Measurements from ENCODE around the gene ZNF785. TPM values are rescaled to one million over a fixed set of nuclear protein-coding genes. Genes with fewer than 3 reads are reported as not detected.

The ZNF785 gene
- total and polyA plus RNA-seq, 2 donors: 7.5 to 15.7 TPM

- H3K4me3 ChIP-seq (ENCODE audit: low read depth, low read length): peak within 1 kb of the TSS; percentile 72
- peak within 1 kb of the TSS; percentile 89 for H3K27ac ChIP-seq (ENCODE audit: low read depth)
- DNase-seq (ENCODE audit: extremely low spot score): peak; percentile 83
- under 1% methylated on average over 70 of the region's 70 CpGs for WGBS
- peaks cover 4% of the 10 kb centered on the region for H3K4me1 ChIP-seq (ENCODE audit: insufficient read depth)
- no peaks in the 10 kb centered on the region for H3K36me3 ChIP-seq (ENCODE audit: insufficient read depth)
Observed at GRCh38 chr16:30534368-30535105, 51.0 kb downstream of the ZNF785 start, which contains the start of gene ZNF747. Gene ZNF747, minus strand, starts transcription at chr16:30534858. Its CDS starts 179 bp downstream, at chr16:30534679.

DNA sequence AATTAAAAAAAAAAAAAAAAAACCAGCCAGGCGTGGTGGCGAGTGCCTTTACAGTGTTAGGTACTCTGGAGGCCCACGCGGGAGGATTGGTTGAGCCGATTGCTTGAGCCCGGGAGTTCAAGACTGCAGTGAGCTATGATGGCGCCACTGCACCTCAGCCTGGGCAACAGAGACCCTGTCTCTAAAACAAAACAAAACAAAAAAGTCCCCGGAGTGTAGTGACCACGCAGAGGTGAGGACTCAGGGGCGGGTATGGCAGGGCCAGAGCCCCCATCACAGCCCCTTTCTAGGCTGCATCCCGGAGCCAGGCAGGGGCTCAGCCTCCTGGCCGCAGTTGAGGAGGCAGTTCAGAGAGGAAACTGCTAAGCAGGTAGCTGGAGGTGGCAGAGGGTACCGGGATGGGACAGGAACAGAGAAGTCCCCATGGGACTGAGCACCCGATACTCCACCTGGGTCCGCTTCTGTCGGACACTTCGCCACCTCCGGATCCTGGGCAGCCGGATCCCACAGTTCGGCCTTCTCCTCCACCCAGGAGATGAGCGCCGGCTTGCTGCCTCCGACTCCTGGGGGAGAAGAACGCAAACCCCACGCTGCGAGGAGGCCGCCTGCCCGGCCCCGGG, 51.6 kb downstream of the ZNF785 start:
- no peak for DNase-seq (ENCODE audit: extremely low spot score)
- peak overlapping the region; percentile 72 for H3K4me3 ChIP-seq (ENCODE audit: low read depth, low read length)
- peak overlapping the region; percentile 89 for H3K27ac ChIP-seq (ENCODE audit: low read depth)
- no peaks in the 10 kb centered on the region for H3K36me3 ChIP-seq (ENCODE audit: insufficient read depth)
- 17% methylated on average over 29 of the region's 29 CpGs for WGBS
- peaks cover 4% of the 10 kb centered on the region for H3K4me1 ChIP-seq (ENCODE audit: insufficient read depth)

GRCh38 chr16:30533146-30533522, 52.4 kb downstream of the ZNF785 start:
- DNase-seq (ENCODE audit: extremely low spot score): no peak
- peaks cover 4% of the 10 kb centered on the region for H3K4me1 ChIP-seq (ENCODE audit: insufficient read depth)
- no peak overlapping the region for H3K27ac ChIP-seq (ENCODE audit: low read depth)
- no peaks in the 10 kb centered on the region for H3K36me3 ChIP-seq (ENCODE audit: insufficient read depth)
- no peak overlapping the region for H3K4me3 ChIP-seq (ENCODE audit: low read depth, low read length)
- 69% methylated on average over 11 of the region's 11 CpGs for WGBS

GRCh38 chr16:30532285-30533145, 53.0 kb downstream of the ZNF785 start:
- 94% methylated on average over 57 of the region's 57 CpGs for WGBS
- no peak overlapping the region for H3K27ac ChIP-seq (ENCODE audit: low read depth)

More at GRCh38 chr16:30532285-30533145, 53.0 kb downstream of the ZNF785 start:
- H3K4me1 ChIP-seq (ENCODE audit: insufficient read depth): peaks cover 4% of the 10 kb centered on the region
- no peak for DNase-seq (ENCODE audit: extremely low spot score)
- H3K4me3 ChIP-seq (ENCODE audit: low read depth, low read length): no peak overlapping the region
- H3K36me3 ChIP-seq (ENCODE audit: insufficient read depth): no peaks in the 10 kb centered on the region

Small RNAs within 50 kb of the gene (small RNA-seq; reads per million reads assigned to genes)
- gene AC093249.1 (not detected), gene AC093249.4 (not detected)

Other genes starting within 250 kb of the ZNF785 start
- gene CD2BP2, start 230.4 kb downstream of the ZNF785 start, total RNA-seq: 20.0 TPM
- 50.2 TPM for gene CD2BP2, start 230.4 kb downstream of the ZNF785 start, polyA plus RNA-seq
- 18.9 TPM for gene TBC1D10B, start 215.2 kb downstream of the ZNF785 start, total RNA-seq
- gene TBC1D10B, start 215.2 kb downstream of the ZNF785 start, polyA plus RNA-seq: 29.5 TPM
- gene MYL11, start 210.9 kb downstream of the ZNF785 start, total RNA-seq: 165 TPM
- 1.4 TPM for gene MYL11, start 210.9 kb downstream of the ZNF785 start, polyA plus RNA-seq
- 0.37 TPM for gene SEPTIN1, start 203.1 kb downstream of the ZNF785 start, total RNA-seq
- gene SEPTIN1, start 203.1 kb downstream of the ZNF785 start, polyA plus RNA-seq: 3.5 TPM
- 6.7 TPM for gene ZNF48, start 190.3 kb downstream of the ZNF785 start, total RNA-seq
- gene ZNF48, start 190.3 kb downstream of the ZNF785 start, polyA plus RNA-seq: 10.2 TPM
- 5.2 TPM for gene ZNF771, start 178.1 kb downstream of the ZNF785 start, total RNA-seq
- gene ZNF771, start 178.1 kb downstream of the ZNF785 start, polyA plus RNA-seq: 18.6 TPM
- 8.0 TPM for gene DCTPP1, start 155.7 kb downstream of the ZNF785 start, total RNA-seq
- 36.7 TPM for gene DCTPP1, start 155.7 kb downstream of the ZNF785 start, polyA plus RNA-seq
- gene SEPHS2, start 139.8 kb downstream of the ZNF785 start, total RNA-seq: 7.1 TPM
- 45.8 TPM for gene SEPHS2, start 139.8 kb downstream of the ZNF785 start, polyA plus RNA-seq
- gene ITGAL, start 113.0 kb downstream of the ZNF785 start, total RNA-seq: 4.1 TPM
- gene ITGAL, start 113.0 kb downstream of the ZNF785 start, polyA plus RNA-seq: 1.8 TPM
- 17.7 TPM for gene ZNF768, start 59.1 kb downstream of the ZNF785 start, total RNA-seq
- 50.6 TPM for gene ZNF768, start 59.1 kb downstream of the ZNF785 start, polyA plus RNA-seq
- gene ZNF747, start 50.8 kb downstream of the ZNF785 start, total RNA-seq: 13.3 TPM
- gene ZNF747, start 50.8 kb downstream of the ZNF785 start, polyA plus RNA-seq: 11.9 TPM
- gene ZNF764, start 27.3 kb downstream of the ZNF785 start, total RNA-seq: 5.7 TPM
- 8.1 TPM for gene ZNF764, start 27.3 kb downstream of the ZNF785 start, polyA plus RNA-seq
- gene ZNF688, start 14.0 kb downstream of the ZNF785 start, total RNA-seq: 10.0 TPM
- 15.6 TPM for gene ZNF688, start 14.0 kb downstream of the ZNF785 start, polyA plus RNA-seq
- gene ZNF689, start 24.7 kb upstream of the ZNF785 start, total RNA-seq: 5.6 TPM
- gene ZNF689, start 24.7 kb upstream of the ZNF785 start, polyA plus RNA-seq: 8.8 TPM
- gene PRR14, start 65.3 kb upstream of the ZNF785 start, total RNA-seq: 6.9 TPM
- 55.3 TPM for gene PRR14, start 65.3 kb upstream of the ZNF785 start, polyA plus RNA-seq
- 18.8 TPM for gene FBRS, start 72.7 kb upstream of the ZNF785 start, total RNA-seq
- gene FBRS, start 72.7 kb upstream of the ZNF785 start, polyA plus RNA-seq: 52.3 TPM
- gene SRCAP, start 113.5 kb upstream of the ZNF785 start, total RNA-seq: 15.0 TPM
- 20.3 TPM for gene SRCAP, start 113.5 kb upstream of the ZNF785 start, polyA plus RNA-seq
- 9.1 TPM for gene PHKG2, start 162.7 kb upstream of the ZNF785 start, total RNA-seq
- 28.9 TPM for gene PHKG2, start 162.7 kb upstream of the ZNF785 start, polyA plus RNA-seq
- gene CFAP119, start 176.4 kb upstream of the ZNF785 start, total RNA-seq: 1.3 TPM
- 3.1 TPM for gene CFAP119, start 176.4 kb upstream of the ZNF785 start, polyA plus RNA-seq
- gene RNF40, start 176.6 kb upstream of the ZNF785 start, total RNA-seq: 47.3 TPM
- 57.6 TPM for gene RNF40, start 176.6 kb upstream of the ZNF785 start, polyA plus RNA-seq
- 7.2 TPM for gene ZNF629, start 201.5 kb upstream of the ZNF785 start, total RNA-seq
- 11.2 TPM for gene ZNF629, start 201.5 kb upstream of the ZNF785 start, polyA plus RNA-seq

Measured in urinary bladder (tissue), 4 donors.